HEK293 (cell line): ENCODE measurements around the gene RPGRIP1L.
A peak's percentile ranks its signal among the peaks of the same experiment; 100 is the strongest.

Experiments used
- CTCF ChIA-PET: fragments of 350-600 bp; formaldehyde crosslinking; extraction: SDS; loops from one replicate; lab custom pipeline; 2021; ENCODE audit warnings: antibody characterized with exemption; lab: Yijun Ruan, JAX
- POLR2A ChIA-PET: fragments of 300-600 bp; formaldehyde crosslinking; extraction: SDS; loops from one replicate; lab custom pipeline; 2020; ENCODE audit warnings: antibody characterized with exemption, inconsistent platforms; lab: Yijun Ruan, JAX
- H3K27ac ChIP-seq: fragments of 200-500 bp; sonication (Bioruptor generic); 2 replicates; pipeline ENCODE4 v1.5.1; 2014; ENCODE audit warnings: low read depth, low read length, control low read depth, inconsistent platforms; ENCODE audit errors: extremely low read depth
- H3K36me3 ChIP-seq, 2 experiments: fragments of 200-500 bp in 1 of 2; sonication (Bioruptor generic) in 1 of 2; 1 replicate in 1 of 2; 2 replicates in 1 of 2; pipeline ENCODE4 v1.5.1; 2014 to 2017; ENCODE audit warnings: inconsistent platforms in 2 of 2, low read length in 2 of 2; ENCODE audit not compliant: control insufficient read depth in 2 of 2, insufficient read depth in 1 of 2
- H3K4me1 ChIP-seq: fragments of 200-500 bp; sonication (Bioruptor generic); 2 replicates; pipeline ENCODE4 v1.5.1; 2014; ENCODE audit warnings: mild to moderate bottlenecking, low read length, inconsistent platforms; ENCODE audit not compliant: control insufficient read depth, insufficient read depth
- H3K4me3 ChIP-seq: 2 replicates; pipeline ENCODE4 v1.5.1; 2011; ENCODE audit warnings: low read depth, mild to moderate bottlenecking, control low read depth, low read length, moderate library complexity
- H3K9me3 ChIP-seq: fragments of 200-500 bp; sonication (Bioruptor generic); 2 replicates; pipeline ENCODE4 v1.5.1; 2014; ENCODE audit warnings: low read depth, low read length, inconsistent platforms; ENCODE audit not compliant: control insufficient read depth, insufficient read depth
- BCL11A ChIP-seq: fragments of 450-650 bp; formaldehyde crosslinking; IDR thresholded peaks from 2 replicates; pipeline ENCODE4 v1.5.1; 2016; ENCODE audit warnings: low read depth, missing biosample characterization, missing genetic modification characterization
- GLIS1 ChIP-seq: fragments of 450-650 bp; formaldehyde crosslinking; IDR thresholded peaks from 2 replicates; pipeline ENCODE4 v1.5.1; 2016; ENCODE audit warnings: missing biosample characterization, missing genetic modification characterization
- HOXD13 ChIP-seq: sonication (generic); formaldehyde crosslinking; IDR thresholded peaks from 2 replicates; pipeline ENCODE4 v1.8.0; 2022; ENCODE audit warnings: missing genetic modification reagents, borderline replicate concordance
- KLF1 ChIP-seq: fragments of 450-650 bp; formaldehyde crosslinking; IDR thresholded peaks from 2 replicates; pipeline ENCODE4 v1.5.1; 2016; ENCODE audit warnings: missing biosample characterization, missing genetic modification characterization
- KLF7 ChIP-seq: fragments of 450-650 bp; formaldehyde crosslinking; IDR thresholded peaks from 2 replicates; pipeline ENCODE4 v1.5.1; 2016; ENCODE audit warnings: missing biosample characterization, missing genetic modification characterization, borderline replicate concordance
- PRDM4 ChIP-seq: fragments of 450-650 bp; formaldehyde crosslinking; IDR thresholded peaks from 2 replicates; pipeline ENCODE4 v1.5.1; 2017; ENCODE audit warnings: missing biosample characterization, missing genetic modification characterization
- REPIN1 ChIP-seq: fragments of 450-650 bp; formaldehyde crosslinking; IDR thresholded peaks from 2 replicates; pipeline ENCODE4 v1.5.1; 2017; ENCODE audit warnings: missing biosample characterization, missing genetic modification characterization, low read depth
- SALL2 ChIP-seq: fragments of 450-650 bp; formaldehyde crosslinking; IDR thresholded peaks from 2 replicates; pipeline ENCODE4 v1.5.0; 2017; ENCODE audit warnings: missing biosample characterization, mild to moderate bottlenecking, missing genetic modification characterization, borderline replicate concordance
- ZBTB11 ChIP-seq: fragments of 450-650 bp; formaldehyde crosslinking; conservative IDR thresholded peaks from 2 replicates; pipeline ENCODE4 v1.5.1; 2016; ENCODE audit warnings: low read depth, missing biosample characterization, missing genetic modification characterization
- ZBTB17 ChIP-seq: fragments of 450-650 bp; formaldehyde crosslinking; IDR thresholded peaks from 2 replicates; pipeline ENCODE4 v1.5.1; 2016; ENCODE audit warnings: missing biosample characterization, missing genetic modification characterization
- ZEB2 ChIP-seq: fragments of 450-650 bp; formaldehyde crosslinking; IDR thresholded peaks from 2 replicates; pipeline ENCODE4 v1.5.1; 2016; ENCODE audit warnings: missing biosample characterization, missing genetic modification characterization
- ZFP37 ChIP-seq: fragments of 450-650 bp; formaldehyde crosslinking; IDR thresholded peaks from 2 replicates; pipeline ENCODE4 v1.5.1; 2016; ENCODE audit warnings: missing biosample characterization, missing genetic modification characterization
- ZNF140 ChIP-seq: fragments of 450-650 bp; formaldehyde crosslinking; IDR thresholded peaks from 2 replicates; pipeline ENCODE4 v1.5.1; 2016; ENCODE audit warnings: missing biosample characterization, missing genetic modification characterization
- ZNF157 ChIP-seq: fragments of 450-650 bp; formaldehyde crosslinking; IDR thresholded peaks from 2 replicates; pipeline ENCODE4 v1.5.1; 2016; ENCODE audit warnings: missing biosample characterization, missing genetic modification characterization
- ZNF280D ChIP-seq: fragments of 450-650 bp; formaldehyde crosslinking; IDR thresholded peaks from 2 replicates; pipeline ENCODE4 v1.5.1; 2016; ENCODE audit warnings: missing biosample characterization, missing genetic modification characterization
- ZNF391 ChIP-seq: fragments of 450-650 bp; formaldehyde crosslinking; IDR thresholded peaks from 2 replicates; pipeline ENCODE4 v1.5.1; 2016; ENCODE audit warnings: low read depth, missing biosample characterization, missing genetic modification characterization, borderline replicate concordance
- ZNF426 ChIP-seq: fragments of 450-650 bp; formaldehyde crosslinking; IDR thresholded peaks from 2 replicates; pipeline ENCODE4 v1.5.1; 2017; ENCODE audit warnings: missing biosample characterization, missing genetic modification characterization, mild to moderate bottlenecking, inconsistent platforms, moderate library complexity
- ZNF488 ChIP-seq: fragments of 450-650 bp; formaldehyde crosslinking; IDR thresholded peaks from 2 replicates; pipeline ENCODE4 v1.5.1; 2016; ENCODE audit warnings: missing biosample characterization, missing genetic modification characterization
- ZNF560 ChIP-seq: fragments of 450-650 bp; formaldehyde crosslinking; IDR thresholded peaks from 2 replicates; pipeline ENCODE4 v1.5.1; 2017; ENCODE audit warnings: missing biosample characterization, missing genetic modification characterization, borderline replicate concordance
- ZNF664 ChIP-seq: fragments of 450-650 bp; formaldehyde crosslinking; IDR thresholded peaks from 2 replicates; pipeline ENCODE4 v1.5.1; 2016; ENCODE audit warnings: missing biosample characterization, missing genetic modification characterization
- ZNF777 ChIP-seq: fragments of 450-650 bp; formaldehyde crosslinking; IDR thresholded peaks from 2 replicates; pipeline ENCODE4 v1.5.1; 2017; ENCODE audit warnings: missing biosample characterization, missing genetic modification characterization, borderline replicate concordance
- ZNF830 ChIP-seq: fragments of 450-650 bp; IDR thresholded peaks from 2 replicates; pipeline ENCODE4 v1.5.0; 2018; ENCODE audit warnings: missing biosample characterization, missing genetic modification characterization, low read depth, mild to moderate bottlenecking, moderate library complexity
- ZSCAN4 ChIP-seq: fragments of 450-650 bp; formaldehyde crosslinking; IDR thresholded peaks from 2 replicates; pipeline ENCODE4 v1.5.1; 2017; ENCODE audit warnings: missing biosample characterization, missing genetic modification characterization

RPGRIP1L gene

GRCh38 chr16:53583401-53583800, 120.3 kb downstream of the RPGRIP1L start:
- Histone ChIP-seq H3K36me3 (no peaks in the 10 kb centered on the region), H3K27ac (no peak overlapping the region), H3K9me3 (no peaks in the 10 kb centered on the region), H3K4me3 (no peak overlapping the region), H3K4me1 (no peaks in the 10 kb centered on the region)
- ChIA-PET CTCF (no interaction called here), POLR2A (no interaction called here)
- TF ChIP-seq ZBTB11 (tag by site-specific recombination), result no peak
- no peak for TF ChIP-seq ZNF280D
- TF ChIP-seq ZNF157 (tag by site-specific recombination), result no peak
- no peak for TF ChIP-seq ZBTB17
- TF ChIP-seq ZNF664 (tag by site-specific recombination), result peak; percentile 37; the same call in 1 of the 2 replicates
- TF ChIP-seq ZEB2 (tag by site-specific recombination), result no peak

GRCh38 chr16:53581784-53582183, 121.9 kb downstream of the RPGRIP1L start:
- ChIA-PET POLR2A (no interaction called here), CTCF (interaction anchor here (0.7 kb wide), 1 partner anchor 32 kb away, joined by 4 read pairs; no protein-coding TSS in a partner anchor)
- H3K36me3 ChIP-seq, result no peaks in the 10 kb centered on the region
- H3K9me3 ChIP-seq, result no peaks in the 10 kb centered on the region
- no peaks in the 10 kb centered on the region for H3K4me1 ChIP-seq
- H3K27ac ChIP-seq, result no peak overlapping the region
- no peak overlapping the region for H3K4me3 ChIP-seq
- TF ChIP-seq ZNF777 (tag by site-specific recombination) (no peak), SALL2 (tag by site-specific recombination) (no peak), ZNF426 (tag by site-specific recombination) (no peak), PRDM4 (tag by site-specific recombination) (no peak), ZNF560 (tag by site-specific recombination) (no peak), ZSCAN4 (no peak), ZFP37 (tag by site-specific recombination) (no peak), GLIS1 (no peak), KLF7 (tag by site-specific recombination) (no peak), REPIN1 (tag by site-specific recombination) (no peak), ZNF140 (no peak), KLF1 (tag by site-specific recombination) (no peak), ZNF488 (tag by site-specific recombination) (no peak), HOXD13 (no peak), ZNF830 (tag by site-specific recombination) (no peak), BCL11A (tag by site-specific recombination) (no peak), ZNF391 (tag by site-specific recombination) (no peak)
